Measurements from ENCODE around the gene ERICH6B. TPM values are rescaled to one million over a fixed set of nuclear protein-coding genes. Genes with fewer than 3 reads are reported as not detected.

The ERICH6B gene
- total RNA-seq, 6 experiments from 2014 or later = not detected

DNA sequence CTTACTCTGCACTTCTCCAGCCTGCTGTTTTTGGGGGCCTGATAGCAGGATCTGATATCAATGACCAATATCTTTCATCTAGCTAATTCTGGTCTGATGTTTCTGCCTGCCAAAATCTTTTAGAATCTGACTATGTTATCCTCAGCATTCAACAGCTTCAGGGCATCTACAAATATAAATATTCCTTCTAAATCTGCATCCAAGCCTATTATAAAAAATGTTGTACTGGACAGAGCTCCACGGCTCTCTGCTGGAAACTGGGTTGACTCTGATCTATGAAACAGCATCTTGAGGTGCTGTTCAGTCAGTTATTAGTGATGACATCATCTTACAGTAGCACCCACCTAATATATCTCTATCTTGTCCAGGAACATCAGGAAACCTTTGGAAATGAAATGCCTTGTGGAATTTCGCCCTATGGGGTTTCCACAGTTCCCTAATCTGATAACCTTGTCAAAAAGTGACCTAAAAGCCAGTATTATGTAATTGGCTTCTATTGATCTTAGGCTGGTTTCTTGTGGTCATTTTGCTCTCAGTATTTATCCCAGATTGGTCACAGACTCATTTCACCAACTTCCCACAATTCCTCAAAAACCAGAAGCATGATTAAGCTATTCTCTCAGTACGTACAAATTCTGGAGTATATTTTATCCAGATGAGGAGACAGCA lies 33.0 kb downstream of the ERICH6B start:
- H3K9me3 ChIP-seq = no peaks in the 10 kb centered on the region
- ATAC-seq (peak; percentile 54 to 90 (median 66)), DNase-seq (no peak)
- intact Hi-C loops (cut with DNase I) = no loop called here
- H3K4me3 ChIP-seq = no peak overlapping the region
- no peak for TF ChIP-seq POLR2A (IDR thresholded peaks at IDR 0.05)
- TF ChIP-seq, protein P1, sequence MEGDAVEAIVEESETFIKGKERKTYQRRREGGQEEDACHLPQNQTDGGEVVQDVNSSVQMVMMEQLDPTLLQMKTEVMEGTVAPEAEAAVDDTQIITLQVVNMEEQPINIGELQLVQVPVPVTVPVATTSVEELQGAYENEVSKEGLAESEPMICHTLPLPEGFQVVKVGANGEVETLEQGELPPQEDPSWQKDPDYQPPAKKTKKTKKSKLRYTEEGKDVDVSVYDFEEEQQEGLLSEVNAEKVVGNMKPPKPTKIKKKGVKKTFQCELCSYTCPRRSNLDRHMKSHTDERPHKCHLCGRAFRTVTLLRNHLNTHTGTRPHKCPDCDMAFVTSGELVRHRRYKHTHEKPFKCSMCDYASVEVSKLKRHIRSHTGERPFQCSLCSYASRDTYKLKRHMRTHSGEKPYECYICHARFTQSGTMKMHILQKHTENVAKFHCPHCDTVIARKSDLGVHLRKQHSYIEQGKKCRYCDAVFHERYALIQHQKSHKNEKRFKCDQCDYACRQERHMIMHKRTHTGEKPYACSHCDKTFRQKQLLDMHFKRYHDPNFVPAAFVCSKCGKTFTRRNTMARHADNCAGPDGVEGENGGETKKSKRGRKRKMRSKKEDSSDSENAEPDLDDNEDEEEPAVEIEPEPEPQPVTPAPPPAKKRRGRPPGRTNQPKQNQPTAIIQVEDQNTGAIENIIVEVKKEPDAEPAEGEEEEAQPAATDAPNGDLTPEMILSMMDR (IDR thresholded peaks at IDR 0.05) = no peak
- peaks cover 0 to 4% (median 0%) of the 10 kb centered on the region in 4 donors for H3K4me1 ChIP-seq
- no peaks in the 10 kb centered on the region for H3K27me3 ChIP-seq
- no peaks in the 10 kb centered on the region for H3K36me3 ChIP-seq
- 33% methylated on average over 3 of the region's 3 CpGs for WGBS (ENCODE audit: insufficient coverage, low coverage, low lambda C conversion rate, missing lambda C conversion rate)
- H3K27ac ChIP-seq = no peak overlapping the region

- no peaks in the 10 kb centered on the region for H3K36me3 ChIP-seq
- H3K4me3 ChIP-seq = no peak overlapping the region
- no peaks in the 10 kb centered on the region for H3K9me3 ChIP-seq
- DNase-seq (no peak), ATAC-seq (no peak)
- intact Hi-C loops (cut with DNase I) = no loop called here
- H3K27me3 ChIP-seq = no peaks in the 10 kb centered on the region
- H3K4me1 ChIP-seq = no peaks in the 10 kb centered on the region
- 76% methylated on average over 4 of the region's 4 CpGs for WGBS (ENCODE audit: insufficient coverage, low coverage, low lambda C conversion rate, missing lambda C conversion rate)
- TF ChIP-seq, protein P1 (IDR thresholded peaks at IDR 0.05) = no peak
- TF ChIP-seq POLR2A (IDR thresholded peaks at IDR 0.05) = no peak
- H3K27ac ChIP-seq = no peak overlapping the region
Measured at GRCh38 chr13:45576466-45576865, 39.1 kb downstream of the ERICH6B start.

DNA sequence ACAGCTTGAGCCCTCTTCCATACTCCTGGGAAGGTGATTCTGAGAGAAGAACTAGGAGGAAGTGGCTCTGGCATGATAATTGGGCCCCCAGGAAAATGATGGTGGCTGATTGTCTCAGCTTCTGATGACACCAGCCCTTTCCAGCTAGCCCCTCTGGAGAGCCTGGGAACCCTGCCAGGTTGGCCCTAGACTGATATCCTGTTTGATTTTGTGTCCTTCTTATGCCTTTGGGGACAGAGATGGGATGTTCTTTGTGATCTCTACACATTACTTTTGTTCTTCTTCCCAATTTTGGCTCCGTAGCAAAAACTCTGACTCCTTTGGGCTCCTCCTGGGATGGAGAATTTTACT lies 39.7 kb downstream of the ERICH6B start:
- TF ChIP-seq POLR2A (IDR thresholded peaks at IDR 0.05) = no peak
- no peaks in the 10 kb centered on the region for H3K27me3 ChIP-seq
- no peak overlapping the region for H3K4me3 ChIP-seq
- no peak overlapping the region for H3K27ac ChIP-seq
- DNase-seq = no peak
- WGBS (ENCODE audit: insufficient coverage, low coverage, low lambda C conversion rate, missing lambda C conversion rate) = 73% methylated on average over 1 of the region's 1 CpG
- H3K4me1 ChIP-seq = no peaks in the 10 kb centered on the region
- H3K36me3 ChIP-seq = no peaks in the 10 kb centered on the region
- H3K9me3 ChIP-seq = no peaks in the 10 kb centered on the region
- ATAC-seq = no peak
- intact Hi-C loops (cut with DNase I) = no loop called here

DNA sequence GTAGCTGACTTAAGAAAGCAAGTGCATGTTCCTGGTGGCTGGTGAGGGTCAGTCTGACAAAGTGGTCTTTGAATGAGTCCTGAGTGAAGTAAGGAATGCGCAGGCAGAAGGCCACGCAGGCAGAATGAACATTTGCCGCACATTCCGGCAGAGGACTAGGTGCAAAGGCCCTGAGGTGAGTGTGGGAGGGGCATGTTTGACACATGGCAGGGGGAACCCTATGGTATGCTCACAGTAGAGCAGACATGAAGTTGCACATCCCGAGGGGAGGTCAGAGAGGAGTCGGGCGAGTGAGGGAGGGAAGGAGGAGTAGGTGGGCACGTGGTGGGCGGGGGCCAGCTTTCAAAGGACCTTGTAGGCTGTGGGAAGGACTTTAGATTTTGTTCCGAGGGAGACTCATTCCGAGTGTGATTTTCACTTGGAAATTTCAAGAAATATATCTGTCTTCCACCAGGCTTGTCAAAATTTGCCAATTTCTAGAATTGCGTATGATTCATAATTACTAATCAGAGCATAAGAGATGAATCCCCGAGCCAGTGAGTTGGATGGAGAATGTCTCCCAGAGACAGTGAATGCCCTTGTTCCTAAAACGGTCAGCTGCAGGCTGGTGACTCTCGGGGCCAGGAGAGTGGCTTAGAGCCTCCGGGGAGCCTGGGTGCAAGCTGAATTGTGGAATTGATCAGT lies 40.3 kb downstream of the ERICH6B start:
- Histone ChIP-seq H3K4me3 (no peak overlapping the region), H3K9me3 (no peaks in the 10 kb centered on the region), H3K4me1 (no peaks in the 10 kb centered on the region), H3K27ac (no peak overlapping the region), H3K36me3 (no peaks in the 10 kb centered on the region), H3K27me3 (no peaks in the 10 kb centered on the region)
- DNase-seq (no peak), ATAC-seq (no peak)
- 73% methylated on average over 13 of the region's 16 CpGs for WGBS (ENCODE audit: insufficient coverage, low coverage, low lambda C conversion rate, missing lambda C conversion rate)
- intact Hi-C loops (cut with DNase I) = no loop called here
- TF ChIP-seq POLR2A (IDR thresholded peaks at IDR 0.05) = no peak
- TF ChIP-seq, protein P1 (IDR thresholded peaks at IDR 0.05) = no peak

GRCh38 chr13:45565331-45565730 lies 50.2 kb downstream of the ERICH6B start:
- H3K9me3 ChIP-seq = no peaks in the 10 kb centered on the region
- H3K36me3 ChIP-seq = no peaks in the 10 kb centered on the region
- intact Hi-C loops (cut with DNase I) = no loop called here
- H3K27me3 ChIP-seq = no peaks in the 10 kb centered on the region
- DNase-seq (no peak), ATAC-seq (no peak)
- no peaks in the 10 kb centered on the region for H3K4me1 ChIP-seq
- no peak for TF ChIP-seq POLR2A (IDR thresholded peaks at IDR 0.05)
- TF ChIP-seq, protein P1 (IDR thresholded peaks at IDR 0.05) = no peak
- no peak overlapping the region for H3K4me3 ChIP-seq
- no peak overlapping the region for H3K27ac ChIP-seq
